PC-3 (cell line): ENCODE data around the gene FAM3B. TPM values are rescaled to one million over a fixed set of nuclear protein-coding genes. Genes with fewer than 3 reads are reported as not detected.

Experiments
- ATAC-seq: fragments of 200-7000 bp; cut with Tn5 transposase; 2 replicates; pipeline ENCODE4 v1.9.1; 2020; ENCODE audit warnings: mild to moderate bottlenecking, moderate library complexity
- BruUV-seq: library from RNA; stranded (reverse); fragments of 400-500 nt; replicated peaks from 2 replicates; lab custom pipeline; 2021; lab: Mats Ljungman, UMichigan
- CTCF ChIA-PET: fragments of 300-600 bp; sonication (Branson Sonifier 250); formaldehyde crosslinking; loops from one replicate; lab custom pipeline; 2022; ENCODE audit warnings: antibody characterized with exemption; lab: Charles Lee
- POLR2A ChIA-PET: fragments of 300-600 bp; sonication (Branson Sonifier 250); formaldehyde crosslinking; loops from one replicate; lab custom pipeline; 2022; ENCODE audit warnings: antibody characterized with exemption; ENCODE audit not compliant: unreplicated experiment; lab: Charles Lee
- DNase-seq: peaks from one replicate; pipeline ENCODE4 v3.0.0-alpha.2; 2015
- H2AFZ ChIP-seq: fragments of 300-600 bp; sonication (generic); 2 replicates; pipeline ENCODE4 v1.6.0; 2016; ENCODE audit warnings: antibody characterized with exemption, low read length
- H3F3A ChIP-seq: fragments of 300-600 bp; sonication (generic); one replicate; pipeline ENCODE4 v1.6.0; 2017; ENCODE audit warnings: antibody characterized with exemption, low read length, control low read depth, mild to moderate bottlenecking; ENCODE audit not compliant: unreplicated experiment
- H3K27ac ChIP-seq: fragments of 300-600 bp; sonication (generic); 2 replicates; pipeline ENCODE4 v1.5.1; 2016; ENCODE audit warnings: mild to moderate bottlenecking, low read length
- H3K27me3 ChIP-seq: fragments of 300-600 bp; sonication (generic); 2 replicates; pipeline ENCODE4 v1.6.1; 2016; ENCODE audit warnings: low read length, mixed read lengths
- H3K36me3 ChIP-seq: fragments of 300-600 bp; sonication (generic); 2 replicates; pipeline ENCODE4 v1.6.1; 2016; ENCODE audit warnings: low read depth, mixed run types, low read length, mixed read lengths
- H3K4me1 ChIP-seq: fragments of 300-600 bp; sonication (generic); 2 replicates; pipeline ENCODE4 v1.5.1; 2016; ENCODE audit warnings: low read length; ENCODE audit not compliant: insufficient read depth
- H3K4me2 ChIP-seq: fragments of 300-600 bp; sonication (generic); 2 replicates; pipeline ENCODE4 v1.6.0; 2016; ENCODE audit warnings: low read length
- H3K4me3 ChIP-seq: fragments of 300-600 bp; sonication (generic); 2 replicates; pipeline ENCODE4 v1.5.1; 2016; ENCODE audit warnings: mild to moderate bottlenecking, low read length, mixed read lengths
- H3K79me2 ChIP-seq: fragments of 300-600 bp; sonication (generic); 2 replicates; pipeline ENCODE4 v1.6.1; 2017; ENCODE audit warnings: low read length, mixed read lengths
- H3K9ac ChIP-seq: fragments of 300-600 bp; sonication (generic); 2 replicates; pipeline ENCODE4 v1.6.0; 2016; ENCODE audit warnings: mild to moderate bottlenecking, low read length
- H3K9me2 ChIP-seq: fragments of 300-600 bp; sonication (generic); replicated peaks from 2 replicates; pipeline ENCODE4 v1.6.1; 2016; ENCODE audit warnings: mixed run types, low read length, mixed read lengths
- H3K9me3 ChIP-seq: fragments of 300-600 bp; sonication (generic); 2 replicates; pipeline ENCODE4 v1.6.1; 2016; ENCODE audit warnings: low read length, mixed read lengths
- H4K20me1 ChIP-seq: fragments of 300-600 bp; sonication (generic); 2 replicates; pipeline ENCODE4 v1.6.1; 2016; ENCODE audit warnings: low read length, mixed read lengths
- CTCF ChIP-seq: fragments of 300-600 bp; sonication (generic); conservative IDR thresholded peaks from 2 replicates; pipeline ENCODE4 v1.5.1; 2017; ENCODE audit warnings: antibody characterized with exemption, low read depth, mild to moderate bottlenecking, low read length
- EZH2 ChIP-seq: fragments of 300-600 bp; sonication (generic); IDR thresholded peaks from one replicate; pipeline ENCODE4 v1.6.1; 2017; ENCODE audit warnings: antibody characterized with exemption, mild to moderate bottlenecking, low read length; ENCODE audit not compliant: unreplicated experiment
- EZH2phosphoT487 ChIP-seq: fragments of 300-600 bp; sonication (generic); IDR thresholded peaks from 2 replicates; pipeline ENCODE4 v1.6.1; 2018; ENCODE audit warnings: mild to moderate bottlenecking, antibody characterized with exemption, low read length, borderline replicate concordance
- intact Hi-C: fragments of 100-400 bp; cut with micrococcal nuclease; formaldehyde crosslinking; loops from 2 replicates; pipeline ENCODE4 v1.9.0; 2023
- total RNA-seq: library from RNA; depleted of rRNA; stranded (reverse); fragments of >200 nt; gene quantifications from 2 replicates; pipeline ENCODE4 v1.2.3, GENCODE V29; 2014

Gene FAM3B
- total RNA-seq, 1 experiment from 2014 or later, result not detected

GRCh38 chr21:41349619-41350390 lies 33.2 kb downstream of the FAM3B start:
- Histone ChIP-seq H3K9me3 (no peaks in the 10 kb centered on the region), H4K20me1 (no peaks in the 10 kb centered on the region; the same call in 1 of the 2 replicates), H3F3A (no peaks in the 10 kb centered on the region), H2AFZ (no peak overlapping the region), H3K9me2 (no peaks in the 10 kb centered on the region), H3K36me3 (no peaks in the 10 kb centered on the region), H3K4me2 (no peak overlapping the region), H3K4me1 (peaks cover 18% of the 10 kb centered on the region), H3K4me3 (no peak overlapping the region), H3K9ac (no peak overlapping the region), H3K79me2 (no peaks in the 10 kb centered on the region), H3K27me3 (peaks cover 31% of the 10 kb centered on the region; the same call in 1 of the 2 replicates), H3K27ac (no peak overlapping the region)
- ChIA-PET POLR2A (no interaction called here), CTCF (no interaction called here)
- TF ChIP-seq CTCF, result no peak
- TF ChIP-seq EZH2phosphoT487, result no peak
- no peak for TF ChIP-seq EZH2
- BruUV-seq, result no TSS peak
- intact Hi-C loops, result loop anchor here (5.0 kb wide), 1 partner anchor 68 kb away; no protein-coding TSS in a partner anchor
- ATAC-seq (no peak), DNase-seq (no peak)

GRCh38 chr21:41350436-41351155 lies 34.0 kb downstream of the FAM3B start:
- TF ChIP-seq EZH2, result no peak
- no peak for TF ChIP-seq CTCF
- no peak for TF ChIP-seq EZH2phosphoT487
- H4K20me1 ChIP-seq, result no peaks in the 10 kb centered on the region; the same call in 1 of the 2 replicates
- H3K9ac ChIP-seq, result no peak overlapping the region
- H3K36me3 ChIP-seq, result no peaks in the 10 kb centered on the region
- intact Hi-C loops, result no loop called here
- no peaks in the 10 kb centered on the region for H3K9me3 ChIP-seq
- no peak overlapping the region for H3K4me2 ChIP-seq
- ChIA-PET POLR2A (no interaction called here), CTCF (no interaction called here)
- H3K9me2 ChIP-seq, result no peaks in the 10 kb centered on the region
- DNase-seq (no peak), ATAC-seq (no peak)
- peaks cover 38% of the 10 kb centered on the region for H3K27me3 ChIP-seq
- no TSS peak for BruUV-seq
- no peaks in the 10 kb centered on the region for H3K79me2 ChIP-seq
- no peak overlapping the region for H2AFZ ChIP-seq
- no peak overlapping the region for H3K4me3 ChIP-seq
- no peak overlapping the region for H3K27ac ChIP-seq
- H3F3A ChIP-seq, result no peaks in the 10 kb centered on the region
- peaks cover 14% of the 10 kb centered on the region for H3K4me1 ChIP-seq

GRCh38 chr21:41357546-41357945 lies 40.9 kb downstream of the FAM3B start:
- H2AFZ ChIP-seq, result no peak overlapping the region
- H3F3A ChIP-seq, result no peaks in the 10 kb centered on the region
- no peak overlapping the region for H3K27ac ChIP-seq
- H3K79me2 ChIP-seq, result no peaks in the 10 kb centered on the region
- H3K9me3 ChIP-seq, result no peaks in the 10 kb centered on the region
- H3K4me3 ChIP-seq, result no peak overlapping the region
- DNase-seq (no peak), ATAC-seq (no peak)
- no peaks in the 10 kb centered on the region; the same call in 1 of the 2 replicates for H3K4me1 ChIP-seq
- BruUV-seq, result no TSS peak
- no peak overlapping the region for H3K4me2 ChIP-seq
- no peaks in the 10 kb centered on the region for H4K20me1 ChIP-seq
- H3K9me2 ChIP-seq, result no peaks in the 10 kb centered on the region
- peaks cover 26% of the 10 kb centered on the region for H3K27me3 ChIP-seq
- ChIA-PET POLR2A (no interaction called here), CTCF (interaction anchor here (0.7 kb wide), 1 partner anchor 74 kb away, joined by 4 read pairs; no protein-coding TSS in a partner anchor)
- TF ChIP-seq CTCF, result no peak
- no peak for TF ChIP-seq EZH2phosphoT487
- TF ChIP-seq EZH2, result no peak
- no peaks in the 10 kb centered on the region for H3K36me3 ChIP-seq
- intact Hi-C loops, result loop anchor here (5.0 kb wide), 1 partner anchor 235 kb away; no protein-coding TSS in a partner anchor
- H3K9ac ChIP-seq, result no peak overlapping the region
